Lung (tissue), 12 donors: ENCODE data around the gene SMCHD1. TPM values are rescaled to one million over a fixed set of nuclear protein-coding genes. Genes with fewer than 3 reads are reported as not detected.
A peak's percentile ranks its signal among the peaks of the same experiment; 100 is the strongest.

Experiments used
- ATAC-seq: fragments of 200-7000 bp; cut with Tn5 transposase; one replicate; pipeline ENCODE4 v1.9.1; 2020; ENCODE audit warnings: moderate number of reproducible peaks; ENCODE audit not compliant: insufficient read depth, low FRiP score
- DNase-seq, 3 donors: peaks; one replicate each; pipeline ENCODE4 v3.0.0-alpha.2; 2013 to 2017
- H3K27ac ChIP-seq, 2 donors: one replicate each; pipeline ENCODE4 v1.5.1; 2013; ENCODE audit warnings: mild to moderate bottlenecking in 2 of 2, moderate library complexity in 2 of 2, control low read depth in 1 of 2, inconsistent platforms in 1 of 2, low read depth in 1 of 2, low read length in 1 of 2
- H3K27me3 ChIP-seq, 3 donors: one replicate each; pipeline ENCODE4 v1.5.1; 2013; ENCODE audit warnings: low read length in 2 of 3; ENCODE audit not compliant: control insufficient read depth in 3 of 3, insufficient read depth in 3 of 3
- H3K36me3 ChIP-seq, 4 donors: one replicate each; pipeline ENCODE4 v1.5.1; 2013; ENCODE audit warnings: low read length in 4 of 4, mild to moderate bottlenecking in 1 of 4, moderate library complexity in 1 of 4; ENCODE audit not compliant: control insufficient read depth in 4 of 4, insufficient read depth in 4 of 4
- H3K4me1 ChIP-seq, 5 donors: one replicate each; pipeline ENCODE4 v1.5.1; 2013; ENCODE audit warnings: low read length in 5 of 5, mild to moderate bottlenecking in 2 of 5, moderate library complexity in 1 of 5; ENCODE audit not compliant: control insufficient read depth in 5 of 5, insufficient read depth in 5 of 5
- H3K4me3 ChIP-seq: one replicate; pipeline ENCODE4 v1.5.1; 2013; ENCODE audit warnings: mild to moderate bottlenecking, control low read depth, moderate library complexity
- H3K9ac ChIP-seq, 2 donors: one replicate each; pipeline ENCODE4 v1.5.1; 2013; ENCODE audit warnings: low read length in 2 of 2, control low read depth in 1 of 2; ENCODE audit not compliant: insufficient read depth in 1 of 2
- H3K9me3 ChIP-seq, 4 donors: one replicate each; pipeline ENCODE4 v1.5.1; 2013; ENCODE audit warnings: low read length in 3 of 4, mild to moderate bottlenecking in 1 of 4, moderate library complexity in 1 of 4; ENCODE audit not compliant: control insufficient read depth in 4 of 4, insufficient read depth in 3 of 4
- CTCF ChIP-seq: IDR thresholded peaks from 2 replicates; pipeline ENCODE4 v1.5.1; 2012; ENCODE audit warnings: mild to moderate bottlenecking; ENCODE audit errors: control extremely low read depth, extremely low read depth
- WGBS, 2 donors: extraction: QIAGEN DNeasy Blood & Tissue Kit; methylation state at CpG; one replicate each; pipeline ENCODE4 v1.1.7; 2013; 5-methylcytosine and 5-hydroxymethylcytosine counted together
- polyA plus RNA-seq, 2 donors: library from polyadenylated mRNA; stranded (reverse); fragments of 200-250 nt; gene quantifications; one replicate each; pipeline ENCODE4 v1.2.1, GENCODE V29; 2013
- total RNA-seq, 2 donors: library from RNA; depleted of rRNA in 1 of 2; stranded (reverse); fragments of >200 nt in 1 of 2; gene quantifications; one replicate each; pipeline ENCODE4 v1.2.1, GENCODE V29; 2014 to 2021
- donor health status: control.
- donor health status: control.
- donor health status: Bipolar disorder and iron deficiency.
- donor health status: healthy.
- donor health status: DM: yes; HTN: yes; CAD: no.

SMCHD1 gene
- total and polyA plus RNA-seq, 4 donors: 7.3 to 179 (median 31.4) TPM

- ATAC-seq: no peak
- Histone ChIP-seq H3K27ac (no peak overlapping the region), H3K36me3 (no peaks in the 10 kb centered on the region), H3K27me3 (no peaks in the 10 kb centered on the region), H3K4me3 (no peak overlapping the region), H3K4me1 (no peaks in the 10 kb centered on the region), H3K9me3 (no peaks in the 10 kb centered on the region), H3K9ac (no peak overlapping the region)
- WGBS, 2 donors: 84 to 93% methylated on average over 5 of the region's 5 CpGs
- no peak for DNase-seq
- no peak for TF ChIP-seq CTCF
These were observed 30.3 kb upstream of the SMCHD1 start for GRCh38 chr18:2625217-2625616.

GRCh38 chr18:2627821-2628276 lies 27.7 kb upstream of the SMCHD1 start:
- no peak overlapping the region for H3K27ac ChIP-seq
- 97 to 100% methylated on average over 1 of the region's 1 CpG for WGBS, 2 donors
- no peak for TF ChIP-seq CTCF
- H3K27me3 ChIP-seq: no peaks in the 10 kb centered on the region
- H3K4me3 ChIP-seq: no peak overlapping the region
- DNase-seq (no peak), ATAC-seq (no peak)
- no peaks in the 10 kb centered on the region for H3K4me1 ChIP-seq
- no peak overlapping the region for H3K9ac ChIP-seq
- no peaks in the 10 kb centered on the region for H3K9me3 ChIP-seq
- no peaks in the 10 kb centered on the region for H3K36me3 ChIP-seq

GRCh38 chr18:2629003-2629402 lies 26.5 kb upstream of the SMCHD1 start:
- Histone ChIP-seq H3K4me3 (no peak overlapping the region), H3K4me1 (no peaks in the 10 kb centered on the region), H3K27me3 (no peaks in the 10 kb centered on the region), H3K9ac (no peak overlapping the region), H3K36me3 (no peaks in the 10 kb centered on the region), H3K9me3 (no peaks in the 10 kb centered on the region), H3K27ac (no peak overlapping the region)
- no peak for DNase-seq
- 47 to 100% methylated on average over 2 of the region's 2 CpGs for WGBS, 2 donors
- TF ChIP-seq CTCF: no peak
- ATAC-seq: no peak

GRCh38 chr18:2635586-2635985 lies 19.9 kb upstream of the SMCHD1 start:
- H3K27me3 ChIP-seq: no peaks in the 10 kb centered on the region
- DNase-seq (peak in 1 of 3 donors; percentile 25), ATAC-seq (no peak)
- 55 to 63% methylated on average over 1 of the region's 1 CpG for WGBS, 2 donors
- no peaks in the 10 kb centered on the region for H3K9me3 ChIP-seq
- H3K9ac ChIP-seq: no peak overlapping the region
- no peak for TF ChIP-seq CTCF
- no peaks in the 10 kb centered on the region for H3K36me3 ChIP-seq
- H3K4me3 ChIP-seq: no peak overlapping the region
- H3K27ac ChIP-seq: peak overlapping the region in 1 of 2 donors; percentile 51
- peaks cover 0 to 6% (median 3%) of the 10 kb centered on the region in 5 donors for H3K4me1 ChIP-seq
